HG03457 (cell line): ENCODE measurements around the gene SZT2.

Experiments used
- ATAC-seq: cut with Tn5 transposase; IDR thresholded peaks from one replicate; pipeline ENCODE4 v1.9.1; 2021; ENCODE audit warnings: moderate number of reproducible peaks; ENCODE audit not compliant: unreplicated experiment

Gene SZT2

GRCh38 chr1:43439781-43440180, 50.1 kb downstream of the SZT2 start:
- ATAC-seq = no peak

- ATAC-seq = no peak
Measured at GRCh38 chr1:43440358-43440757, 50.7 kb downstream of the SZT2 start.

GRCh38 chr1:43441166-43441893, 51.6 kb downstream of the SZT2 start:
- no peak for ATAC-seq

GRCh38 chr1:43441894-43442637, 52.4 kb downstream of the SZT2 start:
- ATAC-seq = no peak

- ATAC-seq = no peak
Measured at GRCh38 chr1:43442756-43443155, 53.1 kb downstream of the SZT2 start.

- no peak for ATAC-seq
Measured at GRCh38 chr1:43443197-43443946, 53.7 kb downstream of the SZT2 start.

GRCh38 chr1:43444151-43444828, 54.6 kb downstream of the SZT2 start:
- ATAC-seq = no peak

- ATAC-seq = no peak
Measured at GRCh38 chr1:43444836-43445235, 55.1 kb downstream of the SZT2 start.

- ATAC-seq = no peak
Measured at GRCh38 chr1:43445606-43446387, 56.1 kb downstream of the SZT2 start.

GRCh38 chr1:43446388-43446740, 56.7 kb downstream of the SZT2 start:
- no peak for ATAC-seq

GRCh38 chr1:43446881-43447835, 57.5 kb downstream of the SZT2 start:
- no peak for ATAC-seq

GRCh38 chr1:43447891-43448708, 58.4 kb downstream of the SZT2 start:
- ATAC-seq = no peak

GRCh38 chr1:43448955-43449707, 59.4 kb downstream of the SZT2 start:
- no peak for ATAC-seq

GRCh38 chr1:43449708-43450069, 60.0 kb downstream of the SZT2 start:
- no peak for ATAC-seq

- ATAC-seq = no peak
Measured at GRCh38 chr1:43450251-43450941, 60.7 kb downstream of the SZT2 start.

- no peak for ATAC-seq
Measured at GRCh38 chr1:43451157-43451591, 61.5 kb downstream of the SZT2 start.
